Suprapubic skin (tissue), 3 donors: ENCODE measurements around the gene TNS3.

Experiments
- CTCF ChIP-seq, 2 donors: fragments of 200-600 bp in 1 of 2; fragments of 450-650 bp in 1 of 2; sonication (generic) in 1 of 2; IDR thresholded peaks; one replicate each; pipeline ENCODE4 v1.5.1; 2016 to 2019; ENCODE audit warnings: antibody characterized with exemption in 2 of 2, mild to moderate bottlenecking in 1 of 2, moderate library complexity in 1 of 2
- EP300 ChIP-seq: sonication (generic); formaldehyde crosslinking; IDR thresholded peaks from one replicate; pipeline ENCODE4 v1.6.1; 2017; ENCODE audit warnings: antibody characterized with exemption
- POLR2A ChIP-seq, 2 donors: fragments of 450-650 bp; IDR thresholded peaks; one replicate each; pipeline ENCODE4 v1.6.1; 2017; ENCODE audit warnings: antibody characterized with exemption in 2 of 2, mild to moderate bottlenecking in 2 of 2, moderate library complexity in 2 of 2

GRCh38 chr7:47523401-47523800 is 58.5 kb downstream of the TNS3 start:
- TF ChIP-seq POLR2A (IDR thresholded peaks at IDR 0.05) (no peak), CTCF (IDR thresholded peaks at IDR 0.05) (no peak), EP300 (no peak)
